IMR-90 (cell line): ENCODE data around the gene VWA7. TPM values are rescaled to one million over a fixed set of nuclear protein-coding genes. Genes with fewer than 3 reads are reported as not detected.

Experiments used
- ATAC-seq: fragments of 200-7000 bp; cut with Tn5 transposase; 2 replicates; pipeline ENCODE4 v1.9.1; 2020; ENCODE audit warnings: low read depth, mild to moderate bottlenecking, moderate library complexity
- BruUV-seq: library from RNA; stranded (reverse); fragments of 400-500 nt; replicated peaks from 2 replicates; lab custom pipeline; 2021; lab: Mats Ljungman, UMichigan
- CTCF ChIA-PET: fragments of 300-600 bp; formaldehyde crosslinking; extraction: SDS; loops from one replicate; lab custom pipeline; 2021; ENCODE audit warnings: antibody characterized with exemption; lab: Yijun Ruan, JAX
- POLR2A ChIA-PET: fragments of 300-600 bp; sonication (Branson Sonifier 250); formaldehyde crosslinking; loops from one replicate; lab custom pipeline; 2022; ENCODE audit warnings: antibody characterized with exemption; ENCODE audit not compliant: unreplicated experiment; lab: Charles Lee
- DNase-seq: peaks from one replicate; pipeline ENCODE4 v3.0.0; 2013
- H2AFZ ChIP-seq: replicated peaks from 2 replicates; pipeline ENCODE3; 2013; ENCODE audit warnings: low read length, mild to moderate bottlenecking; ENCODE audit not compliant: poor library complexity
- H2AK5ac ChIP-seq: 2 replicates; pipeline ENCODE4 v1.6.1; 2013; ENCODE audit warnings: low read depth, low read length, inconsistent platforms
- H2AK9ac ChIP-seq: replicated peaks from 2 replicates; pipeline ENCODE3; 2013; ENCODE audit warnings: mild to moderate bottlenecking, low read depth, low read length, moderate library complexity; ENCODE audit not compliant: poor library complexity
- H2BK120ac ChIP-seq: 2 replicates; pipeline ENCODE4 v1.6.1; 2013; ENCODE audit warnings: low read depth, low read length, inconsistent platforms
- H2BK15ac ChIP-seq: 3 replicates; pipeline ENCODE4 v1.6.1; 2013; ENCODE audit warnings: low read depth, low read length, inconsistent platforms
- H2BK20ac ChIP-seq: 2 replicates; pipeline ENCODE4 v1.6.1; 2013; ENCODE audit warnings: low read depth, mild to moderate bottlenecking, inconsistent platforms, low read length, moderate library complexity
- H2BK5ac ChIP-seq: 2 replicates; pipeline ENCODE4 v1.6.1; 2013; ENCODE audit warnings: mild to moderate bottlenecking, low read depth, low read length, inconsistent platforms; ENCODE audit not compliant: poor library complexity, severe bottlenecking
- H3K14ac ChIP-seq: replicated peaks from 2 replicates; pipeline ENCODE4 v1.6.1; 2013; ENCODE audit warnings: low read depth, low read length, inconsistent platforms
- H3K18ac ChIP-seq: 2 replicates; pipeline ENCODE4 v1.6.1; 2013; ENCODE audit warnings: low read depth, low read length, control low read depth
- H3K23ac ChIP-seq: 2 replicates; pipeline ENCODE4 v1.6.1; 2013; ENCODE audit warnings: low read depth, low read length, inconsistent platforms
- H3K27ac ChIP-seq: 2 replicates; pipeline ENCODE4 v1.5.1; 2013; ENCODE audit warnings: mild to moderate bottlenecking, control low read depth, low read length; ENCODE audit not compliant: insufficient read depth
- H3K27me3 ChIP-seq: 2 replicates; pipeline ENCODE4 v1.6.1; 2013; ENCODE audit warnings: low read length; ENCODE audit not compliant: control insufficient read depth, insufficient read depth
- H3K36me3 ChIP-seq: 2 replicates; pipeline ENCODE4 v1.6.1; 2013; ENCODE audit warnings: low read length, mixed read lengths; ENCODE audit not compliant: control insufficient read depth, insufficient read depth
- H3K4ac ChIP-seq: 2 replicates; pipeline ENCODE4 v1.6.1; 2013; ENCODE audit warnings: low read depth, low read length, inconsistent platforms
- H3K4me1 ChIP-seq: 2 replicates; pipeline ENCODE4 v1.6.1; 2013; ENCODE audit warnings: low read length, mixed read lengths; ENCODE audit not compliant: control insufficient read depth, insufficient read depth
- H3K4me2 ChIP-seq: 2 replicates; pipeline ENCODE4 v1.6.1; 2013; ENCODE audit warnings: low read depth, mild to moderate bottlenecking, control low read depth, low read length, moderate library complexity
- H3K4me3 ChIP-seq: 2 replicates; pipeline ENCODE4 v1.5.1; 2013; ENCODE audit warnings: low read depth, mild to moderate bottlenecking, control low read depth, low read length, moderate library complexity; ENCODE audit not compliant: insufficient read depth
- H3K56ac ChIP-seq: 2 replicates; pipeline ENCODE4 v1.6.1; 2013; ENCODE audit warnings: low read length, inconsistent platforms; ENCODE audit not compliant: insufficient read depth; ENCODE audit errors: extremely low read depth
- H3K79me1 ChIP-seq, 2 experiments: 2 replicates each; pipeline ENCODE4 v1.6.1; 2013; ENCODE audit warnings: low read length in 2 of 2, inconsistent platforms in 1 of 2, low read depth in 1 of 2
- H3K9ac ChIP-seq: 2 replicates; pipeline ENCODE4 v1.6.1; 2013; ENCODE audit warnings: low read depth, low read length, control low read depth
- H3K9me1 ChIP-seq: 2 replicates; pipeline ENCODE4 v1.6.1; 2013; ENCODE audit warnings: low read length, inconsistent platforms; ENCODE audit not compliant: insufficient read depth
- H3K9me3 ChIP-seq: 2 replicates; pipeline ENCODE4 v1.6.1; 2013; ENCODE audit warnings: low read length; ENCODE audit not compliant: control insufficient read depth, insufficient read depth
- H4K20me1 ChIP-seq: 2 replicates; pipeline ENCODE4 v1.6.1; 2013; ENCODE audit warnings: low read length, inconsistent platforms; ENCODE audit not compliant: insufficient read depth
- H4K5ac ChIP-seq: 2 replicates; pipeline ENCODE4 v1.6.1; 2013; ENCODE audit warnings: mild to moderate bottlenecking, low read depth, low read length, control low read depth
- H4K8ac ChIP-seq, 2 experiments: 2 replicates each; pipeline ENCODE4 v1.6.1; 2013; ENCODE audit warnings: low read depth in 2 of 2, low read length in 2 of 2, control low read depth in 1 of 2, inconsistent platforms in 1 of 2
- H4K91ac ChIP-seq: 2 replicates; pipeline ENCODE4 v1.6.1; 2013; ENCODE audit warnings: low read depth, low read length, inconsistent platforms; ENCODE audit not compliant: insufficient read depth
- BHLHE40 ChIP-seq: fragments of 150-350 bp; IDR thresholded peaks from 2 replicates; pipeline ENCODE4 v1.6.1; 2016; ENCODE audit warnings: mild to moderate bottlenecking, low read depth, low read length
- CEBPB ChIP-seq: IDR thresholded peaks from 2 replicates; pipeline ENCODE4 v1.6.1; 2012; ENCODE audit warnings: low read depth, low read length, improper control_type of control experiment
- CTCF ChIP-seq: conservative IDR thresholded peaks from 2 replicates; pipeline ENCODE4 v1.5.1; 2012; ENCODE audit warnings: mild to moderate bottlenecking, low read depth, low read length, improper control_type of control experiment
- FOS ChIP-seq: fragments of 150-350 bp; IDR thresholded peaks from 2 replicates; pipeline ENCODE4 v1.6.1; 2016; ENCODE audit warnings: low read depth, low read length
- MAZ ChIP-seq: IDR thresholded peaks from 2 replicates; pipeline ENCODE4 v1.6.1; 2012; ENCODE audit warnings: low read depth, mild to moderate bottlenecking, low read length, improper control_type of control experiment, moderate library complexity, borderline replicate concordance
- MXI1 ChIP-seq: IDR thresholded peaks from 2 replicates; pipeline ENCODE4 v1.6.1; 2012; ENCODE audit warnings: low read depth, mild to moderate bottlenecking, low read length, moderate library complexity, borderline replicate concordance
- NFE2L2 ChIP-seq: fragments of 150-350 bp; IDR thresholded peaks from 2 replicates; pipeline ENCODE4 v1.6.1; 2016; ENCODE audit warnings: low read depth, mild to moderate bottlenecking, low read length
- RAD21 ChIP-seq: IDR thresholded peaks from 2 replicates; pipeline ENCODE4 v1.6.1; 2012; ENCODE audit warnings: low read length, improper control_type of control experiment
- RCOR1 ChIP-seq: IDR thresholded peaks from 2 replicates; pipeline ENCODE4 v1.6.1; 2012; ENCODE audit warnings: mild to moderate bottlenecking, low read length, improper control_type of control experiment; ENCODE audit not compliant: insufficient replicate concordance
- RFX5 ChIP-seq: IDR thresholded peaks from 2 replicates; pipeline ENCODE4 v1.8.0; 2012; ENCODE audit warnings: low read depth, mild to moderate bottlenecking, low read length, moderate library complexity
- SMC3 ChIP-seq: fragments of 150-350 bp; IDR thresholded peaks from 2 replicates; pipeline ENCODE4 v1.6.1; 2016; ENCODE audit warnings: low read depth, mild to moderate bottlenecking, antibody characterized with exemption, low read length, moderate library complexity
- USF2 ChIP-seq: fragments of 150-350 bp; IDR thresholded peaks from 2 replicates; pipeline ENCODE4 v1.6.1; 2017; ENCODE audit warnings: mild to moderate bottlenecking, antibody characterized with exemption, low read length, low read depth
- WGBS, 2 experiments: methylation state at CpG; one replicate each; pipeline versions ENCODE4 v1.1.5 to v1.1.7; 2013; ENCODE audit warnings: missing lambda C conversion rate in 2 of 2; ENCODE audit not compliant: insufficient read length in 1 of 2; ENCODE audit errors: extremely low coverage in 2 of 2; 5-methylcytosine and 5-hydroxymethylcytosine counted together
- dilution Hi-C: fragments of 300-500 bp; cut with HindIII; formaldehyde crosslinking; loops from one replicate; pipeline ENCODE4 v1.14.3; 2018; ENCODE audit warnings: low sequenced_read_pairs; ENCODE audit not compliant: unreplicated experiment
- in situ Hi-C: fragments of 300-500 bp; cut with MboI; formaldehyde crosslinking; loops from 3 replicates; pipeline ENCODE4 v1.14.3; 2019; ENCODE audit warnings: low sequenced_read_pairs, inconsistent platforms, mixed read lengths
- intact Hi-C: fragments of 100-400 bp; cut with micrococcal nuclease; formaldehyde crosslinking; loops from 2 replicates; pipeline ENCODE4 v1.10.0; 2022
- polyA plus RNA-seq, 3 experiments: library from polyadenylated mRNA; depleted of rRNA; stranded (reverse); fragments of >200 nt; gene quantifications; 2 replicates each; pipeline ENCODE4 v1.2.3, GENCODE V29; 2012; ENCODE audit warnings: low replicate concordance in 1 of 3
- total RNA-seq: library from RNA; depleted of rRNA; stranded (reverse); fragments of >200 nt; gene quantifications from 2 replicates; pipeline ENCODE4 v1.2.3, GENCODE V29; 2012

VWA7 gene
- total and polyA plus RNA-seq, 2 of the 4 experiments (the other 2 are of a cell fraction), result under 0.01 to 1.4 TPM

GRCh38 chr6:31796993-31797385 lies 19.9 kb upstream of the VWA7 start:
- in situ Hi-C loops (no loop called here), intact Hi-C loops (no loop called here), dilution Hi-C loops (no loop called here)
- no peak overlapping the region for H2BK15ac ChIP-seq
- DNase-seq (no peak), ATAC-seq (no peak)
- H3K4me1 ChIP-seq, result no peaks in the 10 kb centered on the region; the same call in 1 of the 2 replicates
- no peak overlapping the region for H4K5ac ChIP-seq
- no peak overlapping the region for H2AK5ac ChIP-seq
- no peak overlapping the region for H3K23ac ChIP-seq
- ChIA-PET POLR2A (no interaction called here), CTCF (interaction anchor here (1.6 kb wide), 1 partner anchor 9 kb away, joined by 10 read pairs; the partner anchor contains the start of gene LSM2)
- H3K9me3 ChIP-seq, result no peaks in the 10 kb centered on the region
- H3K9ac ChIP-seq, result no peak overlapping the region
- H3K4ac ChIP-seq, result no peak overlapping the region
- H3K9me1 ChIP-seq, result no peaks in the 10 kb centered on the region
- no peak overlapping the region for H2AK9ac ChIP-seq
- H3K27me3 ChIP-seq, result no peaks in the 10 kb centered on the region
- no peak overlapping the region for H3K4me2 ChIP-seq
- peaks cover 10% of the 10 kb centered on the region for H3K36me3 ChIP-seq
- no peaks in the 10 kb centered on the region for H4K20me1 ChIP-seq
- H3K56ac ChIP-seq, result no peak overlapping the region
- no peak overlapping the region for H3K14ac ChIP-seq
- no TSS peak for BruUV-seq
- no peak overlapping the region for H2BK120ac ChIP-seq
- H2AFZ ChIP-seq, result no peak overlapping the region
- no peak overlapping the region for H3K4me3 ChIP-seq
- H3K79me1 ChIP-seq, result peaks cover 0 to 35% of the 10 kb centered on the region in 2 experiments
- H3K18ac ChIP-seq, result no peak overlapping the region
- H3K27ac ChIP-seq, result no peak overlapping the region
- no peak overlapping the region for H2BK20ac ChIP-seq
- no peak overlapping the region for H4K91ac ChIP-seq
- H4K8ac ChIP-seq, result no peak overlapping the region
- TF ChIP-seq RFX5 (no peak), MXI1 (no peak), MAZ (no peak), SMC3 (no peak), RAD21 (no peak), CTCF (no peak), USF2 (no peak), CEBPB (no peak), BHLHE40 (no peak), RCOR1 (no peak), NFE2L2 (no peak), FOS (no peak)
- 90% methylated on average over 2 of the region's 2 CpGs; no CpG with 5 or more reads in 1 of the 2 experiments for WGBS, 2 experiments
- no peak overlapping the region for H2BK5ac ChIP-seq
